IMR-90 (cell line): Measurements from ENCODE around the gene CSAD. TPM values are rescaled to one million over a fixed set of nuclear protein-coding genes. Genes with fewer than 3 reads are reported as not detected.

Experiments
- ATAC-seq: fragments of 200-7000 bp; cut with Tn5 transposase; 2 replicates; pipeline ENCODE4 v1.9.1; 2020; ENCODE audit warnings: low read depth, mild to moderate bottlenecking, moderate library complexity
- BruUV-seq: library from RNA; stranded (reverse); fragments of 400-500 nt; replicated peaks from 2 replicates; lab custom pipeline; 2021; lab: Mats Ljungman, UMichigan
- CTCF ChIA-PET: fragments of 300-600 bp; formaldehyde crosslinking; extraction: SDS; loops from one replicate; lab custom pipeline; 2021; ENCODE audit warnings: antibody characterized with exemption; lab: Yijun Ruan, JAX
- POLR2A ChIA-PET: fragments of 300-600 bp; sonication (Branson Sonifier 250); formaldehyde crosslinking; loops from one replicate; lab custom pipeline; 2022; ENCODE audit warnings: antibody characterized with exemption; ENCODE audit not compliant: unreplicated experiment; lab: Charles Lee
- DNase-seq: peaks from one replicate; pipeline ENCODE4 v3.0.0; 2013
- H2AFZ ChIP-seq: replicated peaks from 2 replicates; pipeline ENCODE3; 2013; ENCODE audit warnings: low read length, mild to moderate bottlenecking; ENCODE audit not compliant: poor library complexity
- H2AK5ac ChIP-seq: 2 replicates; pipeline ENCODE4 v1.6.1; 2013; ENCODE audit warnings: low read depth, low read length, inconsistent platforms
- H2AK9ac ChIP-seq: replicated peaks from 2 replicates; pipeline ENCODE3; 2013; ENCODE audit warnings: mild to moderate bottlenecking, low read depth, low read length, moderate library complexity; ENCODE audit not compliant: poor library complexity
- H2BK120ac ChIP-seq: 2 replicates; pipeline ENCODE4 v1.6.1; 2013; ENCODE audit warnings: low read depth, low read length, inconsistent platforms
- H2BK15ac ChIP-seq: 3 replicates; pipeline ENCODE4 v1.6.1; 2013; ENCODE audit warnings: low read depth, low read length, inconsistent platforms
- H2BK20ac ChIP-seq: 2 replicates; pipeline ENCODE4 v1.6.1; 2013; ENCODE audit warnings: low read depth, mild to moderate bottlenecking, inconsistent platforms, low read length, moderate library complexity
- H2BK5ac ChIP-seq: 2 replicates; pipeline ENCODE4 v1.6.1; 2013; ENCODE audit warnings: mild to moderate bottlenecking, low read depth, low read length, inconsistent platforms; ENCODE audit not compliant: poor library complexity, severe bottlenecking
- H3K14ac ChIP-seq: replicated peaks from 2 replicates; pipeline ENCODE4 v1.6.1; 2013; ENCODE audit warnings: low read depth, low read length, inconsistent platforms
- H3K18ac ChIP-seq: 2 replicates; pipeline ENCODE4 v1.6.1; 2013; ENCODE audit warnings: low read depth, low read length, control low read depth
- H3K23ac ChIP-seq: 2 replicates; pipeline ENCODE4 v1.6.1; 2013; ENCODE audit warnings: low read depth, low read length, inconsistent platforms
- H3K27ac ChIP-seq: 2 replicates; pipeline ENCODE4 v1.5.1; 2013; ENCODE audit warnings: mild to moderate bottlenecking, control low read depth, low read length; ENCODE audit not compliant: insufficient read depth
- H3K27me3 ChIP-seq: 2 replicates; pipeline ENCODE4 v1.6.1; 2013; ENCODE audit warnings: low read length; ENCODE audit not compliant: control insufficient read depth, insufficient read depth
- H3K36me3 ChIP-seq: 2 replicates; pipeline ENCODE4 v1.6.1; 2013; ENCODE audit warnings: low read length, mixed read lengths; ENCODE audit not compliant: control insufficient read depth, insufficient read depth
- H3K4ac ChIP-seq: 2 replicates; pipeline ENCODE4 v1.6.1; 2013; ENCODE audit warnings: low read depth, low read length, inconsistent platforms
- H3K4me1 ChIP-seq: 2 replicates; pipeline ENCODE4 v1.6.1; 2013; ENCODE audit warnings: low read length, mixed read lengths; ENCODE audit not compliant: control insufficient read depth, insufficient read depth
- H3K4me2 ChIP-seq: 2 replicates; pipeline ENCODE4 v1.6.1; 2013; ENCODE audit warnings: low read depth, mild to moderate bottlenecking, control low read depth, low read length, moderate library complexity
- H3K4me3 ChIP-seq: 2 replicates; pipeline ENCODE4 v1.5.1; 2013; ENCODE audit warnings: low read depth, mild to moderate bottlenecking, control low read depth, low read length, moderate library complexity; ENCODE audit not compliant: insufficient read depth
- H3K56ac ChIP-seq: 2 replicates; pipeline ENCODE4 v1.6.1; 2013; ENCODE audit warnings: low read length, inconsistent platforms; ENCODE audit not compliant: insufficient read depth; ENCODE audit errors: extremely low read depth
- H3K79me1 ChIP-seq, 2 experiments: 2 replicates each; pipeline ENCODE4 v1.6.1; 2013; ENCODE audit warnings: low read length in 2 of 2, inconsistent platforms in 1 of 2, low read depth in 1 of 2
- H3K9ac ChIP-seq: 2 replicates; pipeline ENCODE4 v1.6.1; 2013; ENCODE audit warnings: low read depth, low read length, control low read depth
- H3K9me1 ChIP-seq: 2 replicates; pipeline ENCODE4 v1.6.1; 2013; ENCODE audit warnings: low read length, inconsistent platforms; ENCODE audit not compliant: insufficient read depth
- H3K9me3 ChIP-seq: 2 replicates; pipeline ENCODE4 v1.6.1; 2013; ENCODE audit warnings: low read length; ENCODE audit not compliant: control insufficient read depth, insufficient read depth
- H4K20me1 ChIP-seq: 2 replicates; pipeline ENCODE4 v1.6.1; 2013; ENCODE audit warnings: low read length, inconsistent platforms; ENCODE audit not compliant: insufficient read depth
- H4K5ac ChIP-seq: 2 replicates; pipeline ENCODE4 v1.6.1; 2013; ENCODE audit warnings: mild to moderate bottlenecking, low read depth, low read length, control low read depth
- H4K8ac ChIP-seq, 2 experiments: 2 replicates each; pipeline ENCODE4 v1.6.1; 2013; ENCODE audit warnings: low read depth in 2 of 2, low read length in 2 of 2, control low read depth in 1 of 2, inconsistent platforms in 1 of 2
- H4K91ac ChIP-seq: 2 replicates; pipeline ENCODE4 v1.6.1; 2013; ENCODE audit warnings: low read depth, low read length, inconsistent platforms; ENCODE audit not compliant: insufficient read depth
- BHLHE40 ChIP-seq: fragments of 150-350 bp; IDR thresholded peaks from 2 replicates; pipeline ENCODE4 v1.6.1; 2016; ENCODE audit warnings: mild to moderate bottlenecking, low read depth, low read length
- CHD1 ChIP-seq: IDR thresholded peaks from 2 replicates; pipeline ENCODE4 v1.6.1; 2012; ENCODE audit warnings: low read depth, low read length, improper control_type of control experiment
- CTCF ChIP-seq: conservative IDR thresholded peaks from 2 replicates; pipeline ENCODE4 v1.5.1; 2012; ENCODE audit warnings: mild to moderate bottlenecking, low read depth, low read length, improper control_type of control experiment
- ELK1 ChIP-seq: fragments of 150-350 bp; IDR thresholded peaks from 2 replicates; pipeline ENCODE4 v1.6.1; 2016; ENCODE audit warnings: low read depth, mild to moderate bottlenecking, low read length, moderate library complexity, borderline replicate concordance
- FOS ChIP-seq: fragments of 150-350 bp; IDR thresholded peaks from 2 replicates; pipeline ENCODE4 v1.6.1; 2016; ENCODE audit warnings: low read depth, low read length
- MAFK ChIP-seq: IDR thresholded peaks from 2 replicates; pipeline ENCODE4 v1.6.1; 2012; ENCODE audit warnings: low read depth, low read length, improper control_type of control experiment
- MAZ ChIP-seq: IDR thresholded peaks from 2 replicates; pipeline ENCODE4 v1.6.1; 2012; ENCODE audit warnings: low read depth, mild to moderate bottlenecking, low read length, improper control_type of control experiment, moderate library complexity, borderline replicate concordance
- MXI1 ChIP-seq: IDR thresholded peaks from 2 replicates; pipeline ENCODE4 v1.6.1; 2012; ENCODE audit warnings: low read depth, mild to moderate bottlenecking, low read length, moderate library complexity, borderline replicate concordance
- NFE2L2 ChIP-seq: fragments of 150-350 bp; IDR thresholded peaks from 2 replicates; pipeline ENCODE4 v1.6.1; 2016; ENCODE audit warnings: low read depth, mild to moderate bottlenecking, low read length
- POLR2A ChIP-seq: IDR thresholded peaks from 2 replicates; pipeline ENCODE4 v1.6.1; 2012; ENCODE audit warnings: mild to moderate bottlenecking, low read depth, low read length
- RAD21 ChIP-seq: IDR thresholded peaks from 2 replicates; pipeline ENCODE4 v1.6.1; 2012; ENCODE audit warnings: low read length, improper control_type of control experiment
- RFX5 ChIP-seq: IDR thresholded peaks from 2 replicates; pipeline ENCODE4 v1.8.0; 2012; ENCODE audit warnings: low read depth, mild to moderate bottlenecking, low read length, moderate library complexity
- SMC3 ChIP-seq: fragments of 150-350 bp; IDR thresholded peaks from 2 replicates; pipeline ENCODE4 v1.6.1; 2016; ENCODE audit warnings: low read depth, mild to moderate bottlenecking, antibody characterized with exemption, low read length, moderate library complexity
- WGBS, 2 experiments: methylation state at CpG; one replicate each; pipeline versions ENCODE4 v1.1.5 to v1.1.7; 2013; ENCODE audit warnings: missing lambda C conversion rate in 2 of 2; ENCODE audit not compliant: insufficient read length in 1 of 2; ENCODE audit errors: extremely low coverage in 2 of 2; 5-methylcytosine and 5-hydroxymethylcytosine counted together
- dilution Hi-C: fragments of 300-500 bp; cut with HindIII; formaldehyde crosslinking; loops from one replicate; pipeline ENCODE4 v1.14.3; 2018; ENCODE audit warnings: low sequenced_read_pairs; ENCODE audit not compliant: unreplicated experiment
- in situ Hi-C: fragments of 300-500 bp; cut with MboI; formaldehyde crosslinking; loops from 3 replicates; pipeline ENCODE4 v1.14.3; 2019; ENCODE audit warnings: low sequenced_read_pairs, inconsistent platforms, mixed read lengths
- intact Hi-C: fragments of 100-400 bp; cut with micrococcal nuclease; formaldehyde crosslinking; loops from 2 replicates; pipeline ENCODE4 v1.10.0; 2022
- polyA plus RNA-seq, 3 experiments: library from polyadenylated mRNA; depleted of rRNA; stranded (reverse); fragments of >200 nt; gene quantifications; 2 replicates each; pipeline ENCODE4 v1.2.3, GENCODE V29; 2012; ENCODE audit warnings: low replicate concordance in 1 of 3
- total RNA-seq: library from RNA; depleted of rRNA; stranded (reverse); fragments of >200 nt; gene quantifications from 2 replicates; pipeline ENCODE4 v1.2.3, GENCODE V29; 2012

The CSAD gene
- total and polyA plus RNA-seq, 2 of the 4 experiments (the other 2 are of a cell fraction) = 5.4 to 45.6 TPM

- CTCF ChIA-PET = interaction anchor here (0.6 to 1.0 kb wide), 3 partner anchors 33 to 814 kb away, joined by 3 to 4 read pairs (median 3); no protein-coding TSS in a partner anchor
- H2BK15ac ChIP-seq = peak overlapping the region; percentile 21; the same call in 2 of the 3 replicates
- in situ Hi-C loops = loop anchor here (10.0 kb wide), 1 partner anchor 296 kb away; no protein-coding TSS in a partner anchor
- no peak for TF ChIP-seq FOS
- no peak for TF ChIP-seq SMC3
- TF ChIP-seq MAFK = no peak
- no peak for TF ChIP-seq RAD21
- TF ChIP-seq MAZ = no peak; the same call in 1 of the 2 replicates
- TF ChIP-seq CHD1 = no peak
- TF ChIP-seq POLR2A = no peak
- no peak for TF ChIP-seq RFX5
- TF ChIP-seq CTCF = no peak
- no peak for TF ChIP-seq MXI1
- no peak for TF ChIP-seq ELK1
- no peak for TF ChIP-seq BHLHE40
- TF ChIP-seq NFE2L2 = no peak
Observed at GRCh38 chr12:53218551-53219291, 38.0 kb upstream of the CSAD start.

More at GRCh38 chr12:53218551-53219291, 38.0 kb upstream of the CSAD start:
- Histone ChIP-seq H3K4ac (peak overlapping the region; percentile 89), H4K91ac (peak overlapping the region; percentile 89), H3K56ac (peak overlapping the region; percentile 78), H4K5ac (peak overlapping the region; percentile 39; the same call in 1 of the 2 replicates), H3K9me1 (peaks cover 20% of the 10 kb centered on the region), H2BK5ac (peak overlapping the region; percentile 81), H2BK20ac (peak overlapping the region; percentile 72; the same call in 1 of the 2 replicates), H4K8ac (peak overlapping the region; percentile 24 to 80; a peak in 2 of 4 replicates), H3K9me3 (no peaks in the 10 kb centered on the region), H3K23ac (peak overlapping the region; percentile 92), H4K20me1 (peaks cover 12% of the 10 kb centered on the region), H3K14ac (peak overlapping the region; percentile 89), H3K4me1 (peaks cover 34% of the 10 kb centered on the region), H3K18ac (peak overlapping the region; percentile 54; the same call in 1 of the 2 replicates), H3K27me3 (no peaks in the 10 kb centered on the region), H2BK120ac (peak overlapping the region; percentile 56), H3K79me1 (peaks cover 30 to 79% of the 10 kb centered on the region in 2 experiments), H2AK5ac (peak overlapping the region; percentile 73), H3K4me2 (peak overlapping the region; percentile 94), H3K9ac (peak overlapping the region; percentile 75), H3K27ac (peak overlapping the region; percentile 67), H3K36me3 (peaks cover 14% of the 10 kb centered on the region), H2AK9ac (peak overlapping the region; percentile 95), H2AFZ (peak overlapping the region; percentile 83), H3K4me3 (peak overlapping the region; percentile 53)
- no TSS peak for BruUV-seq
- POLR2A ChIA-PET = interaction anchor here (0.5 to 0.9 kb wide), 2 partner anchors 13 to 31 kb away, joined by 3 to 7 read pairs; no protein-coding TSS in a partner anchor
- DNase-seq = no peak
- no peak for ATAC-seq
- intact Hi-C loops = loop anchor here (1.0 to 10.0 kb wide), 2 partner anchors 69 to 106 kb away; partner anchors contain the start of gene AAAS
- dilution Hi-C loops = no loop called here
- 13% methylated on average over 1 of the region's 30 CpGs; no CpG with 5 or more reads in 1 of the 2 experiments for WGBS, 2 experiments
